GM21381 (cell line): ENCODE measurements around the gene RAB11FIP3.

Experiments used
- ATAC-seq: cut with Tn5 transposase; IDR thresholded peaks from one replicate; pipeline ENCODE4 v1.9.1; 2021; ENCODE audit warnings: mild to moderate bottlenecking, moderate library complexity; ENCODE audit not compliant: unreplicated experiment

The RAB11FIP3 gene

GRCh38 chr16:551210-551609, 125.8 kb downstream of the RAB11FIP3 start:
- ATAC-seq = no peak

GRCh38 chr16:552171-552570, 126.7 kb downstream of the RAB11FIP3 start:
- no peak for ATAC-seq

- ATAC-seq = no peak
Observed at GRCh38 chr16:553601-554296, 128.3 kb downstream of the RAB11FIP3 start.

GRCh38 chr16:554297-554621, 128.8 kb downstream of the RAB11FIP3 start:
- no peak for ATAC-seq

GRCh38 chr16:554640-555365, 129.4 kb downstream of the RAB11FIP3 start:
- no peak for ATAC-seq

- no peak for ATAC-seq
Observed at GRCh38 chr16:555528-556473, 130.4 kb downstream of the RAB11FIP3 start.

- ATAC-seq = no peak
Observed at GRCh38 chr16:556474-557173, 131.2 kb downstream of the RAB11FIP3 start.

- ATAC-seq = no peak
Observed at GRCh38 chr16:557463-558297, 132.2 kb downstream of the RAB11FIP3 start.

- ATAC-seq = no peak
Observed at GRCh38 chr16:558298-559020, 133.0 kb downstream of the RAB11FIP3 start.

GRCh38 chr16:559021-559380, 133.6 kb downstream of the RAB11FIP3 start:
- no peak for ATAC-seq

- no peak for ATAC-seq
Observed at GRCh38 chr16:559411-560203, 134.2 kb downstream of the RAB11FIP3 start.

GRCh38 chr16:560204-560700, 134.8 kb downstream of the RAB11FIP3 start, which contains the start of gene PRR35:
TSS of gene PRR35 (plus strand) at chr16:560394. CDS start at chr16:563295, 2,901 bp downstream.
- no peak for ATAC-seq

GRCh38 chr16:560701-561412, 135.4 kb downstream of the RAB11FIP3 start:
- no peak for ATAC-seq

- no peak for ATAC-seq
Observed at GRCh38 chr16:561413-561794, 136.0 kb downstream of the RAB11FIP3 start.

GRCh38 chr16:561957-562938, 136.8 kb downstream of the RAB11FIP3 start:
- ATAC-seq = no peak

- no peak for ATAC-seq
Observed at GRCh38 chr16:563072-563644, 137.7 kb downstream of the RAB11FIP3 start.
